Ovary (tissue), 9 donors: ENCODE results near the gene RSPH3. TPM values are rescaled to one million over a fixed set of nuclear protein-coding genes. Genes with fewer than 3 reads are reported as not detected.

Experiments
- DNase-seq, 5 donors: peaks; one replicate each; pipeline ENCODE4 v3.0.0-alpha.2; 2019 to 2020
- H3K27ac ChIP-seq, 2 donors: fragments of 200-600 bp; one replicate each; pipeline versions ENCODE4 v1.5.1 to v1.8.0; 2019 to 2022
- H3K27me3 ChIP-seq: fragments of 200-600 bp; one replicate; pipeline ENCODE4 v1.8.0; 2022
- H3K36me3 ChIP-seq: fragments of 200-600 bp; sonication (generic); one replicate; pipeline ENCODE4 v1.5.1; 2019
- H3K4me1 ChIP-seq: one replicate; pipeline ENCODE4 v1.8.1; 2013; ENCODE audit warnings: mild to moderate bottlenecking, moderate library complexity; ENCODE audit not compliant: insufficient read depth
- H3K4me3 ChIP-seq: fragments of 200-600 bp; sonication (generic); one replicate; pipeline ENCODE4 v1.5.1; 2017
- H3K9me3 ChIP-seq, 2 donors: fragments of 200-600 bp in 1 of 2; sonication (generic) in 1 of 2; one replicate each; pipeline versions ENCODE4 v1.5.1 to v1.8.1; 2013 to 2019; ENCODE audit warnings: mild to moderate bottlenecking in 1 of 2, moderate library complexity in 1 of 2
- EP300 ChIP-seq: sonication (generic); formaldehyde crosslinking; IDR thresholded peaks from one replicate; pipeline ENCODE4 v1.6.1; 2017; ENCODE audit warnings: antibody characterized with exemption
- POLR2A ChIP-seq: fragments of 450-650 bp; IDR thresholded peaks from one replicate; pipeline ENCODE4 v1.6.1; 2017; ENCODE audit warnings: antibody characterized with exemption, mild to moderate bottlenecking, moderate library complexity
- WGBS, 3 donors: extraction: QIAGEN DNeasy Blood & Tissue Kit in 1 of 3; methylation state at CpG; one replicate each; pipeline versions ENCODE4 v1.1.5 to v1.1.7; 2013 to 2017; 5-methylcytosine and 5-hydroxymethylcytosine counted together
- intact Hi-C, 4 donors: fragments of 100-400 bp; cut with DNase I; formaldehyde crosslinking; loops; one replicate each; pipeline versions ENCODE4 v1.11.0 to v1.15.1; 2022 to 2023
- polyA plus RNA-seq, 2 donors: library from polyadenylated mRNA; stranded (reverse); fragments of 200-250 nt in 1 of 2; fragments of 350-450 nt in 1 of 2; fragmentation: Illumina TruSeq in 1 of 2; extraction: RNeasy Lipid Tissue Mini Kit (QIAGEN cat#74804) in 1 of 2; gene quantifications; one replicate each; pipeline ENCODE4 v1.2.3, GENCODE V29; 2013 to 2014
- total RNA-seq, 7 donors: library from RNA; depleted of rRNA in 2 of 7; stranded (reverse); fragments of >200 nt in 2 of 7; fragmentation: NEBNext Ultra II Directional in 3 of 7; extraction: Animal tissue kit (Norgen Biotek cat#: 25700) in 3 of 7; gene quantifications; one replicate each; pipeline versions ENCODE4 v1.1.0 to v1.2.4, GENCODE V29; 2016 to 2023
- TF ChIP-seq, protein P1 (sequence below), 3 donors: fragments of 450-650 bp in 2 of 3; fragments of 200-600 bp in 1 of 3; IDR thresholded peaks; one replicate each; pipeline versions ENCODE4 v1.5.1 to v1.8.0; 2016 to 2022; ENCODE audit warnings: antibody characterized with exemption in 3 of 3, mild to moderate bottlenecking in 1 of 3
- donor health status: DM: no; HTN: no; CAD: no; lungs with moderate emphysema.
- donor health status: DM: no; HTN: no; CAD: no.
- donor health status: Bipolar disorder and iron deficiency.
- donor health status: DM: yes; HTN: yes; CAD: no.
- donor health status: DM: no; HTN: no; CAD: no.
- donor health status: DM: yes; HTN: yes; CAD: no.

Gene RSPH3
- total and polyA plus RNA-seq, 9 donors: 2.6 to 9.7 (median 7.6) TPM

DNA sequence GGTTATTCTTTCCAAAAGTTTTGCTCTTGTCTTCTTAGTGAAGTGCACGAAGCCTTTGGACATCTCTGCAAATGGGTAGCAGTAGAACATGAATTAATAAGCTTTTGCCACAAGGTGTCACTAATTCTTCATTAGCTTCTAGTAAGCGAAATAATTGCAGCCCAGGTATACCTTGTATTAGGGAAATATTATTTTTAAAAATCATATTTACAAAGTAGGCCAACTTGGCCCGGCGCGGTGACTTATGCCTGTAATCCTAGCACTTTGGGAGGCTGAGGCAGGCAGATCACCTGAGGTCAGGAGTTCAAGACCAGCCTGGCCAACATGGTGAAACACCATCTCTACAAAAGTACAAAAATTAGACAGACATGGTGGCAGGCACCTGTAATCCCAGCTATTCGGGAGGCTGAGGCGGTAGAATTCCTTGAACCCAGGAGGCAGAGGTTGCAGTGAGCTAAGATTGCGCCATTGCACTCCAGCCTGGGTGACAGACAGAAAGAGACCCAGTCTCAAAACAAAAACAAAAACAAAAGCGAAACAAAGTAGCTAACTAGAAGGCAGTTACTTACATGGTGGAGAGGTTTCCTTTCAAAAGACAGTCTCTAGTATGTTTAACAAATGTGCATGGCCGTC, 8.8 kb upstream of the RSPH3 start:
- TF ChIP-seq POLR2A (no peak), EP300 (no peak)
- TF ChIP-seq, protein P1, sequence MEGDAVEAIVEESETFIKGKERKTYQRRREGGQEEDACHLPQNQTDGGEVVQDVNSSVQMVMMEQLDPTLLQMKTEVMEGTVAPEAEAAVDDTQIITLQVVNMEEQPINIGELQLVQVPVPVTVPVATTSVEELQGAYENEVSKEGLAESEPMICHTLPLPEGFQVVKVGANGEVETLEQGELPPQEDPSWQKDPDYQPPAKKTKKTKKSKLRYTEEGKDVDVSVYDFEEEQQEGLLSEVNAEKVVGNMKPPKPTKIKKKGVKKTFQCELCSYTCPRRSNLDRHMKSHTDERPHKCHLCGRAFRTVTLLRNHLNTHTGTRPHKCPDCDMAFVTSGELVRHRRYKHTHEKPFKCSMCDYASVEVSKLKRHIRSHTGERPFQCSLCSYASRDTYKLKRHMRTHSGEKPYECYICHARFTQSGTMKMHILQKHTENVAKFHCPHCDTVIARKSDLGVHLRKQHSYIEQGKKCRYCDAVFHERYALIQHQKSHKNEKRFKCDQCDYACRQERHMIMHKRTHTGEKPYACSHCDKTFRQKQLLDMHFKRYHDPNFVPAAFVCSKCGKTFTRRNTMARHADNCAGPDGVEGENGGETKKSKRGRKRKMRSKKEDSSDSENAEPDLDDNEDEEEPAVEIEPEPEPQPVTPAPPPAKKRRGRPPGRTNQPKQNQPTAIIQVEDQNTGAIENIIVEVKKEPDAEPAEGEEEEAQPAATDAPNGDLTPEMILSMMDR (IDR thresholded peaks at IDR 0.05): no peak
- Histone ChIP-seq H3K4me3 (no peak overlapping the region), H3K27me3 (no peaks in the 10 kb centered on the region), H3K4me1 (peaks cover 1% of the 10 kb centered on the region), H3K9me3 (no peaks in the 10 kb centered on the region), H3K36me3 (no peaks in the 10 kb centered on the region), H3K27ac (no peak overlapping the region)
- WGBS, 3 donors: 52 to 66% (median 65%) methylated on average over 10 of the region's 10 CpGs
- DNase-seq: no peak
- intact Hi-C loops: loop anchor here in 1 of 4 donors (10.0 kb wide), 1 partner anchor 96 kb away; no protein-coding TSS in a partner anchor

DNA sequence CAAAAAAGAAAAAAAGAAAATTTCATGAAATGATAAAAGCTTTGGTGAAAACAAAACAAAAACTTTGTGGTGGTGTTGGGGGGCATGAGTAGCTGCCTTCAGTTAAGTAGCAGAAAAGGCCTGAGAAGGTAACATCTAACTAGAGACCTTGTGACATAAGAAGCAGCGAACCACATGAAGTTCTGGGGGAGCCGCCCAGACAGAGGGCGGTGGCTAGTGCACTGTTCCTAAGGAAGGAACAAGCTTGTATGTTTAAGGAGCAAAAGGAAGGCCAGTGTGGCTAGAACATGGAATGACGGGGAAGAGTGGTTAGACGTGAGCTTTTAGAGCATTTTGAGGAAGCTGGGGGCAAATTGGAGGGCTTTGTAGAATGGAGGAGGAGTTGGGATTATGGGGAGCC, 7.5 kb upstream of the RSPH3 start:
- Histone ChIP-seq H3K9me3 (no peaks in the 10 kb centered on the region), H3K4me3 (no peak overlapping the region), H3K4me1 (peaks cover 1% of the 10 kb centered on the region), H3K27ac (no peak overlapping the region), H3K36me3 (no peaks in the 10 kb centered on the region), H3K27me3 (no peaks in the 10 kb centered on the region)
- WGBS, 3 donors: 87 to 93% (median 92%) methylated on average over 5 of the region's 5 CpGs
- DNase-seq: no peak
- intact Hi-C loops: loop anchor here in 1 of 4 donors (10.0 kb wide), 1 partner anchor 97 kb away; no protein-coding TSS in a partner anchor
- TF ChIP-seq, protein P1 (IDR thresholded peaks at IDR 0.05): no peak
- TF ChIP-seq EP300 (no peak), POLR2A (no peak)

DNA sequence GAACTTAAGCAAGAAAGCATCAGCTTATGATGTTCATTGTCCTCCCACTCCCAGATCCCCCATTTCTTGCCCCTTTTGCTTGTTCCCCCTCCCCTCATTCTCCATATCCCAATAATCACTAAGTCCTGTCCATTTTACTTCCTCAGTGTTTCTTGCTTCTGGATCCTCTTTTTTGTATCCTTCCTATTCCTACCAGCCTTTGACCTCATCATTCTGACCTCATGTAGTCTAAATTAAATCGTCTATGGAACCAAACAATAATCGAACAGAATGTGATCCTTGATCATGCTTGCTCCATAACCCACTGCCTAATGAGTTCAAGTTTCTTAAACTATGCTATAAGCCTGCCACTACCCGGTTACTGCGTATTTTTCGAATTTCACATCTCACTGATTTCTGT, 5.4 kb upstream of the RSPH3 start:
- intact Hi-C loops: loop anchor here in 1 of 4 donors (10.0 kb wide), 1 partner anchor 99 kb away; no protein-coding TSS in a partner anchor
- TF ChIP-seq, protein P1 (IDR thresholded peaks at IDR 0.05): no peak
- TF ChIP-seq POLR2A: no peak
- no peak for TF ChIP-seq EP300
- Histone ChIP-seq H3K27me3 (no peaks in the 10 kb centered on the region), H3K36me3 (no peaks in the 10 kb centered on the region), H3K4me1 (peaks cover 1% of the 10 kb centered on the region), H3K9me3 (no peaks in the 10 kb centered on the region), H3K4me3 (no peak overlapping the region), H3K27ac (no peak overlapping the region)
- WGBS, 3 donors: 90 to 93% (median 92%) methylated on average over 5 of the region's 5 CpGs
- DNase-seq: no peak

DNA sequence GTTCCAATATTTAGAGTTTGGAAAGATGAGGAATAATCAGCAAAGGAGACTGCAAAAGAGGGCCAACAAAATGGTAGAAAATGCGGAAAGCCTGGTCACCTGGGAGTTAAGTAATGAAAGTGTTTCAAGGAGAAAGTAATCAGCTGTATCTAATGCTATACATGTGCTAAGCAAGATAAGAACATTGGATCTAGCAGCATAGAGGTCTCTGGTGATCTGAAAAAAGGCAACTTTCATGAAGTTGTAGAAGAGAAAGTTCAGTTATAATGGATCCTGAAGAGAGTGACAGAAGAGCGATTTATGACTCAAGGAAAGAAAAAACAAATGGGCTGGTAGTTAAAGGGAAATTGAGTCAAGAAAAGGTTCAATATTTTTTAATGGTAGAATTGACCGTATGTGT, 4.6 kb upstream of the RSPH3 start:
- H3K4me3 ChIP-seq: no peak overlapping the region
- no peak for DNase-seq
- WGBS, 3 donors: 63 to 80% (median 78%) methylated on average over 3 of the region's 3 CpGs
- intact Hi-C loops: loop anchor here in 1 of 4 donors (10.0 kb wide), 1 partner anchor 100 kb away; no protein-coding TSS in a partner anchor
- no peaks in the 10 kb centered on the region for H3K9me3 ChIP-seq
- no peak overlapping the region for H3K27ac ChIP-seq
- H3K36me3 ChIP-seq: no peaks in the 10 kb centered on the region
- H3K27me3 ChIP-seq: no peaks in the 10 kb centered on the region
- TF ChIP-seq POLR2A (no peak), EP300 (no peak)
- TF ChIP-seq, protein P1 (IDR thresholded peaks at IDR 0.05): no peak
- no peaks in the 10 kb centered on the region for H3K4me1 ChIP-seq
